ENCODE data around the gene APOF. TPM values are rescaled to one million over a fixed set of nuclear protein-coding genes. Genes with fewer than 3 reads are reported as not detected.

Gene APOF
- total and polyA plus RNA-seq, 9 of the 15 experiments (the other 6 are each of a cell fraction or from before 2014, with no cell fraction given) = 0.09 to 0.15 (median 0.12) TPM; not detected in 5

- in situ Hi-C loops (cut with MboI) = no loop called here
These were observed 45.0 kb downstream of the APOF start for GRCh38 chr12:56317675-56318074.

More at GRCh38 chr12:56317675-56318074, 45.0 kb downstream of the APOF start:
- Histone ChIP-seq H3K4me3 (no peak overlapping the region), H3K4me1 (replicated peaks in 1 of 2; ENCODE audit: control insufficient read depth in 2 of 2, insufficient read depth in 2 of 2, low read length in 2 of 2) (peaks cover 11% of the 10 kb centered on the region in 2 experiments; a peak in 4 of 5 replicates), H3K9ac (ENCODE audit: insufficient read depth in 1 of 2, low read depth in 2 of 2, low read length in 2 of 2) (0 out of 4 replicates have a peak overlapping the region, but pooled peaks of 1 of the 2 experiments have one; percentile 85), H3K9me3 (replicated peaks; ENCODE audit: control insufficient read depth, insufficient read depth, low read depth, low read length) (no peaks in the 10 kb centered on the region), H4K20me1 (replicated peaks; ENCODE audit: control insufficient read depth, insufficient read depth, low read length) (no peaks in the 10 kb centered on the region), H3K36me3 (ENCODE audit: control insufficient read depth, insufficient read depth, low read length) (peaks cover 49% of the 10 kb centered on the region), H3K27me3 (ENCODE audit: control insufficient read depth in 2 of 2, insufficient read depth in 2 of 2, low read length in 2 of 2) (no peaks in the 10 kb centered on the region), H3K9me1 (ENCODE audit: control insufficient read depth, insufficient read depth, low read length) (no peaks in the 10 kb centered on the region), H3K4me2 (ENCODE audit: insufficient read depth, low read length) (no peak overlapping the region), H3K27ac (ENCODE audit: extremely low read depth, low read depth, low read length) (0 out of 3 replicates have a peak overlapping the region, but pooled peaks have one; percentile 28), H2AFZ (ENCODE audit: low read depth, low read length) (0 out of 2 replicates have a peak overlapping the region, but pooled peaks have one; percentile 33), H3K79me2 (ENCODE audit: control insufficient read depth, insufficient read depth, low read length) (peaks cover 19% of the 10 kb centered on the region)
- DNase-seq (ENCODE audit: extremely low read depth in 1 of 4, low spot score in 3 of 4) = peak in 1 of 4 experiments; percentile 34
- intact Hi-C loops (cut with micrococcal nuclease) = loop anchor here (2.0 to 5.0 kb wide), 2 partner anchors 15 to 60 kb away; partner anchors contain the start of gene PAN2
- ATAC-seq = no peak
- FAIRE-seq = peak; percentile 74
- 38% methylated on average over 3 of the region's 3 CpGs for WGBS (ENCODE audit: insufficient coverage, low coverage, missing lambda C conversion rate)
- TF ChIP-seq REST (IDR thresholded peaks at IDR 0.05; ENCODE audit: borderline replicate concordance) = peak; percentile 38; the same call in 1 of the 2 replicates
- no peak for TF ChIP-seq REST (CRISPR knock-in tag; IDR thresholded peaks at IDR 0.05; ENCODE audit: low read depth)
- TF ChIP-seq RAD21 (CRISPR knock-in tag; conservative IDR thresholded peaks at IDR 0.05 in 1 of 2, IDR thresholded peaks at IDR 0.05 in 1 of 2) = peak; percentile 28 to 60; a peak in 3 of 4 replicates
- no peak for TF ChIP-seq NKRF (IDR thresholded peaks at IDR 0.05; ENCODE audit: borderline replicate concordance)
- TF ChIP-seq CTCF (IDR thresholded peaks at IDR 0.05 in 2 of 3, conservative IDR thresholded peaks at IDR 0.05 in 1 of 3; ENCODE audit: insufficient read depth in 2 of 3, low read depth in 1 of 3, low read length in 3 of 3) = peak in 2 of 3 experiments; percentile 44 to 58; a peak in 3 of 6 replicates
- no TSS peak for BruUV-seq (replicated peaks)
- CTCF ChIA-PET (ENCODE audit: low intra/inter-chr PET ratio) = interaction anchor here (0.6 to 0.9 kb wide), 2 partner anchors 124 to 147 kb away, joined by 3 to 4 read pairs; no protein-coding TSS in a partner anchor
- POLR2A ChIA-PET = interaction anchor here (1.7 to 4.2 kb wide), 2 partner anchors 9 to 15 kb away, joined by 4 to 26 read pairs; partner anchors contain the start of gene PAN2

Data from K562 (cell line).